HG03342 (cell line): Measurements from ENCODE around the gene S100A16.
"Not testable (repeated sequence)": the region's sequence is repeated elsewhere in the genome, so short reads cannot be mapped to it uniquely, and the experiment has no call there.

Experiments used
- ATAC-seq: cut with Tn5 transposase; IDR thresholded peaks from one replicate; pipeline ENCODE4 v1.9.1; 2021; ENCODE audit warnings: mild to moderate bottlenecking, moderate library complexity; ENCODE audit not compliant: unreplicated experiment

Gene S100A16

GRCh38 chr1:153588033-153588432, 24.9 kb downstream of the S100A16 start:
- ATAC-seq, result not testable (repeated sequence)

GRCh38 chr1:153587314-153587713, 25.6 kb downstream of the S100A16 start:
- ATAC-seq, result no peak

- ATAC-seq, result no peak
Measured at GRCh38 chr1:153586347-153586746, 26.6 kb downstream of the S100A16 start.

DNA sequence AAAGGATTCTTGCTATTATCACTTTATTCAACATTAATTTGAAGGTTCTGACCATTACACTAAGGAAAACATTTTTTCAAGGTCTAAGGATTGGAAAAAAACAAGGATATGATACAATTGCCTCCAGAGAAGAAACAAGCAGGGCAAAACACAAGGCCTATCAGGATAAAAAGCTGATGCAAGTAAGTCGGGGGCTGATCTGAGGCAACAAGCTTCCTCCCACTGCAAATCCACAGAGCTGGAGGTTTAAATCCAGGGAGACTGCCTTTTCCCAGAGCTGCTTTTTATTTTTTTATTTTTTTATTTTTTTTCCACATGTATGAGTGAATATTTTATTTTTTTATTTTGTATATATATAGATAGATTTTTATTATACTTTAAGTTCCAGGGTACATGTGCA, 27.9 kb downstream of the S100A16 start:
- ATAC-seq, result no peak

DNA sequence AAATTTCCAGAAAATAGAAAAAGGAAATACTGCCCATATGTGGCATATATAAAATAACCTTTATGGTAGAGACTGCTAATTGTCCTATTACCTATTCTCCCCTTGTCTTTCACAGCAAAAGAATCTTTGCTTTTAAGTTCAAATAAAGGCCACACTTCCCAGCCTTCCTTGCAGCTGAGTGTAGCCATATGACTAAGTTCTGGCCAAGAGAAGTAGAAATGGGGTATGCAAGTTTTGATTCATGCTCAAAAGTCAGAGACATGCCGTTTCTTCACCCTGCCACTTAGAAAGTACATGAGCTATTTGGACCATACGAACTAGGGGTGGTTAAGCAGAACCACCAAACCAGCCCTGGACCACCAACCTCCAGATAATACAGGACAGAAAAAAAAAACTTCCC, 29.0 kb downstream of the S100A16 start:
- ATAC-seq, result no peak

DNA sequence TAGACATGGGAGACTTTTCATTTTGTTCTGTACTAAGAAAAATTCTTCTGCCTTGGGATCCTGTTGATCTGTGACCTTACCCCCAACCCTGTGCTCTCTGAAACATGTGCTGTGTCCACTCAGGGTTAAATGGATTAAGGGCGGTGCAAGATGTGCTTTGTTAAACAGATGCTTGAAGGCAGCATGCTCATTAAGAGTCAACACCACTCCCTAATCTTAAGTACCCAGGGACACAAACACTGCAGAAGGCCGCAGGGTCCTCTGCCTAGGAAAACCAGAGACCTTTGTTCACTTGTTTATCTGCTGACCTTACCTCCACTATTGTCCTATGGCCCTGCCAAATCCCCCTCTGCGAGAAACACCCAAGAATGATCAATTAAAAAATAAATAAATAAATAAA, 29.4 kb downstream of the S100A16 start:
- not testable (repeated sequence) for ATAC-seq

GRCh38 chr1:153582836-153583235, 30.1 kb downstream of the S100A16 start:
- not testable (repeated sequence) for ATAC-seq

GRCh38 chr1:153578936-153579335, 34.0 kb downstream of the S100A16 start:
- ATAC-seq, result no peak

- no peak for ATAC-seq
Measured at GRCh38 chr1:153578490-153578889, 34.4 kb downstream of the S100A16 start.

DNA sequence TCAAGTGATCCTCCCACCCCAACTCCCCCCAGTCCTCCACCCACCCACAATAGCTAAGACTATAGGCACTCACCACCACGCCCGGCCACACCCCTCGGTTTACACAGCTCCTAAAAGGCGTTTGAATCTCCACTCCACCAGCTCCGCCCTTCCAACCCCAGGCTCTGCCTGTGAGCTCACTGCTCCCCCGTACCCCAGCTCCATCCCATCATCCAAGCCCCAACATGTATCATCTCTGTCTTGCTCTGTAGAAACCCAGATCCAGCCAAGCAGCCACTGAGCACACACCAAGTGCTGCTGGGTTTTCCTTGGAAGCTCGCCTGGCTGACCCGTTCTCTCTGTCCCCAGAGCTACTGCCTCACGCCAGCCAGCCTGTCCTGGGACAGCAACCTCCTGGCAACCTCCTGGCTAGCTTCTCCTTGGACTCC, 35.3 kb downstream of the S100A16 start:
- ATAC-seq, result no peak

GRCh38 chr1:153577138-153577537, 35.8 kb downstream of the S100A16 start:
- no peak for ATAC-seq

GRCh38 chr1:153575497-153575896, 37.4 kb downstream of the S100A16 start:
- not testable (repeated sequence) for ATAC-seq

- ATAC-seq, result not testable (repeated sequence)
Measured at GRCh38 chr1:153575081-153575491, 37.9 kb downstream of the S100A16 start.

GRCh38 chr1:153573351-153573750, 39.6 kb downstream of the S100A16 start:
- ATAC-seq, result no peak

DNA sequence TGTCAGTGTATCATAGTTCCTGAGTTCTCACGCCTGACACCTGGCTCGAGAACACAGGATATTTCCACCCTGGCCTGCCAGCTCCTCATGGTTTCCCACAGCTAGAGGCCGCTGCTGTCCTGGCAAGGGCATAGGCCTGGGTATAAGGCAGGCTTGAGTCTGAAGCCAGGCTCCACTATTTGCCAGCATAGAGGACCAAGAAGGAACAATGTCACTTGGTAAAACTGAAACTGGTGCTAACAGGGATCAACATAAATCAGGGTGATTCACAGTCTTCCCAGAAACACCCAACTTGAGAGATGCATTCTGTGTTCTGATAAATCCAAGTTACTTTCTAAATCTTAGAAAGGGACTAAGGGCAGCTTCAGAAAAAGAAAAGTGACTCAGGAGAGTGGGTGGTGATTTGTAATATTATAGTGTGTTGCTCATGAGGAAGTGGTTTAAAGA, 40.3 kb downstream of the S100A16 start:
- ATAC-seq, result no peak

GRCh38 chr1:153571706-153572105, 41.2 kb downstream of the S100A16 start:
- ATAC-seq, result no peak

GRCh38 chr1:153570874-153571273, 42.1 kb downstream of the S100A16 start:
- ATAC-seq, result no peak

- no peak for ATAC-seq
Measured at GRCh38 chr1:153569465-153569864, 43.5 kb downstream of the S100A16 start.

DNA sequence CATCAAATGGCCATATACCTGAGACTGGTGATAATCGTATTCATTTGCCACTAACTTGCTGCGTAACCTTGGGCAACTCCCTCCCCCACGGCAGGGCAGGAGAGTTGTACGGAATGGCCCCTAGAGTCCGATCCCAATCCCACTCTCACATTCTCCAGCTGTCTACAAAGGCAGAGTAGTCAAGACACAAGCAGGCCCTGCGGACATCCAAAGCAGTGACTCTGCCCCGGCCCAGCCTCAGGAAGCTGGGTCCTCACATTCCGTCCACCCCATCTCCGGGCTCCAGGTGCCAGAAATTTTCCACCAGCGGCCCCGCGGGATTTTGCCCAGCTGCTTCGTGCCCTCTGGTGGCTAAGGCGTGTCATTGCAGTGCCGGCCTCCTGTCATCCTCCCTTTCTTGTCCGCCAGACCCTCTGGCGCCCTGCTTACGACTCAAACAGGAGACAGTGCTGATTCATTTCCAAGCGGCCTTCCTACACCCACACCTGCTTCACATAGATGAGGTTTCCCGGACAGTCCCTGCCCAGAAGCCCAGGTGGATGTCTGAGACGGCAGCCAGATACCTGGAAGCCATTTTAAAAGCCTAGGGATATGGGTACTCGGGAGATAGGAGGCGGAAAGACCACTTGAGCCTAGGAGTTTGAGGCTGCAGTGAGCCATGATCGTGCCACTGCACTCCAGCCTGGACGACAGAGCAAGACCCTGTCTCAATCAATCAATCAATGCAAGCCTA, 44.4 kb downstream of the S100A16 start:
- ATAC-seq, result no peak

- ATAC-seq, result no peak
Measured at GRCh38 chr1:153567621-153568366, 45.1 kb downstream of the S100A16 start.

- ATAC-seq, result no peak
Measured at GRCh38 chr1:153566414-153567371, 46.2 kb downstream of the S100A16 start.
